Ishikawa (cell line): ENCODE measurements around the gene ATP2B2.

Experiments
- FOXM1 ChIP-seq: IDR thresholded peaks from 2 replicates; pipeline ENCODE4 v1.6.1; 2012; ENCODE audit warnings: low read depth, borderline replicate concordance
- TAF1 ChIP-seq: IDR thresholded peaks from 2 replicates; pipeline ENCODE4 v1.6.1; 2012; ENCODE audit warnings: low read depth, mild to moderate bottlenecking

GRCh38 chr3:10396931-10397330, 108.5 kb downstream of the ATP2B2 start:
- TF ChIP-seq TAF1 (no peak), FOXM1 (no peak)
